ENCODE data around the gene HLA-DOA. TPM values are rescaled to one million over a fixed set of nuclear protein-coding genes. Genes with fewer than 3 reads are reported as not detected.

HLA-DOA gene
- total RNA-seq, 4 donors from 2014 or later, result 0.20 to 2.9 (median 0.86) TPM

GRCh38 chr6:33024521-33024920, 15.1 kb upstream of the HLA-DOA start:
- Histone ChIP-seq H3K27me3 (no peaks in the 10 kb centered on the region), H3K9me3 (no peaks in the 10 kb centered on the region), H3K4me1 (peaks cover under 1 to 10% of the 10 kb centered on the region in 2 donors), H3K36me3 (no peaks in the 10 kb centered on the region), H3K27ac (no peak overlapping the region), H3K4me3 (no peak overlapping the region)
- no peak for DNase-seq
- ATAC-seq, result no peak
- intact Hi-C loops (cut with DNase I; ENCODE audit: low total_unique reads), result no loop called here
- TF ChIP-seq POLR2A (IDR thresholded peaks at IDR 0.05) (no peak), CTCF (IDR thresholded peaks at IDR 0.05 in 4 of 5, conservative IDR thresholded peaks at IDR 0.05 in 1 of 5) (no peak)
- in situ Hi-C loops (cut with MboI; ENCODE audit: low sequenced_read_pairs in 4 of 4), result no loop called here

- Histone ChIP-seq H3K36me3 (no peaks in the 10 kb centered on the region), H3K9me3 (no peaks in the 10 kb centered on the region), H3K27me3 (no peaks in the 10 kb centered on the region), H3K4me3 (no peak overlapping the region), H3K27ac (no peak overlapping the region), H3K4me1 (peaks cover 4 to 14% of the 10 kb centered on the region in 2 donors)
- ATAC-seq (no peak), DNase-seq (no peak)
- TF ChIP-seq POLR2A (IDR thresholded peaks at IDR 0.05) (no peak), CTCF (IDR thresholded peaks at IDR 0.05 in 4 of 5, conservative IDR thresholded peaks at IDR 0.05 in 1 of 5) (no peak)
- intact Hi-C loops (cut with DNase I; ENCODE audit: low total_unique reads), result no loop called here
- in situ Hi-C loops (cut with MboI; ENCODE audit: low sequenced_read_pairs in 4 of 4), result no loop called here
Observed at GRCh38 chr6:33023536-33023935, 14.1 kb upstream of the HLA-DOA start.

- in situ Hi-C loops (cut with MboI; ENCODE audit: low sequenced_read_pairs in 4 of 4), result no loop called here
- H3K36me3 ChIP-seq, result no peaks in the 10 kb centered on the region
- no peaks in the 10 kb centered on the region for H3K9me3 ChIP-seq
- H3K27me3 ChIP-seq, result no peaks in the 10 kb centered on the region
- H3K27ac ChIP-seq, result no peak overlapping the region
- no peak for TF ChIP-seq CTCF (IDR thresholded peaks at IDR 0.05 in 4 of 5, conservative IDR thresholded peaks at IDR 0.05 in 1 of 5)
- no peak for TF ChIP-seq POLR2A (IDR thresholded peaks at IDR 0.05)
- ATAC-seq, result no peak
- intact Hi-C loops (cut with DNase I; ENCODE audit: low total_unique reads), result no loop called here
- no peak overlapping the region for H3K4me3 ChIP-seq
- peaks cover 4 to 18% of the 10 kb centered on the region in 2 donors for H3K4me1 ChIP-seq
- DNase-seq, result no peak
Observed at GRCh38 chr6:33021917-33022316, 12.5 kb upstream of the HLA-DOA start.

- in situ Hi-C loops (cut with MboI; ENCODE audit: low sequenced_read_pairs in 4 of 4), result loop anchor here (5.0 to 10.0 kb wide), 4 partner anchors 58 to 225 kb away; partner anchors contain the start of gene HLA-DPB1 (in 1 of the 4)
- H3K9me3 ChIP-seq, result no peaks in the 10 kb centered on the region
- peaks cover 12 to 18% of the 10 kb centered on the region in 2 donors for H3K4me1 ChIP-seq
- intact Hi-C loops (cut with DNase I; ENCODE audit: low total_unique reads), result loop anchor here (5.0 to 10.0 kb wide), 2 partner anchors 58 to 145 kb away; partner anchors contain the start of gene HLA-DPB1
- H3K4me3 ChIP-seq, result peak overlapping the region in 3 of 4 donors; percentile 22 to 51 (median 36)
- H3K27me3 ChIP-seq, result peaks cover 0 to under 1% (median 0%) of the 10 kb centered on the region in 3 donors
- DNase-seq (no peak), ATAC-seq (peak in 1 of 2 donors; percentile 7)
- peak overlapping the region; percentile 70 to 83 (median 78) for H3K27ac ChIP-seq
- no peak for TF ChIP-seq CTCF (IDR thresholded peaks at IDR 0.05 in 4 of 5, conservative IDR thresholded peaks at IDR 0.05 in 1 of 5)
- no peak for TF ChIP-seq POLR2A (IDR thresholded peaks at IDR 0.05)
- H3K36me3 ChIP-seq, result no peaks in the 10 kb centered on the region
Observed at GRCh38 chr6:33019372-33019771, 10.0 kb upstream of the HLA-DOA start.
